ENCODE measurements around the gene ZEB2. TPM values are rescaled to one million over a fixed set of nuclear protein-coding genes. Genes with fewer than 3 reads are reported as not detected.

The ZEB2 gene
- total RNA-seq, 1 donor from 2014 or later = 139 TPM

- Mint-ChIP-seq H3K27me3 (ENCODE audit: unreplicated experiment) (no peaks in the 10 kb centered on the region), H3K36me3 (ENCODE audit: unreplicated experiment) (peaks cover 13% of the 10 kb centered on the region), H3K4me3 (ENCODE audit: unreplicated experiment) (no peak overlapping the region), H3K27ac (ENCODE audit: unreplicated experiment) (peak overlapping the region; percentile 92), H3K9me3 (ENCODE audit: unreplicated experiment) (no peaks in the 10 kb centered on the region), H3K4me1 (ENCODE audit: unreplicated experiment) (peaks cover 87% of the 10 kb centered on the region)
- DNase-seq (ENCODE audit: extremely low spot score, unreplicated experiment) = no peak
- no peak for TF ChIP-seq CTCF (IDR thresholded peaks at IDR 0.05)
Observed at GRCh38 chr2:144454466-144455287, 65.2 kb downstream of the ZEB2 start.

- no peak for DNase-seq (ENCODE audit: extremely low spot score, unreplicated experiment)
- no peak for TF ChIP-seq CTCF (IDR thresholded peaks at IDR 0.05)
- Mint-ChIP-seq H3K4me3 (ENCODE audit: unreplicated experiment) (no peak overlapping the region), H3K27ac (ENCODE audit: unreplicated experiment) (peak overlapping the region; percentile 92), H3K27me3 (ENCODE audit: unreplicated experiment) (no peaks in the 10 kb centered on the region), H3K4me1 (ENCODE audit: unreplicated experiment) (peaks cover 83% of the 10 kb centered on the region), H3K9me3 (ENCODE audit: unreplicated experiment) (no peaks in the 10 kb centered on the region), H3K36me3 (ENCODE audit: unreplicated experiment) (peaks cover 16% of the 10 kb centered on the region)
Observed at GRCh38 chr2:144453486-144454158, 66.3 kb downstream of the ZEB2 start.

- peak overlapping the region; percentile 92 for H3K27ac Mint-ChIP-seq (ENCODE audit: unreplicated experiment)
- peaks cover 81% of the 10 kb centered on the region for H3K4me1 Mint-ChIP-seq (ENCODE audit: unreplicated experiment)
- no peaks in the 10 kb centered on the region for H3K27me3 Mint-ChIP-seq (ENCODE audit: unreplicated experiment)
- H3K9me3 Mint-ChIP-seq (ENCODE audit: unreplicated experiment) = no peaks in the 10 kb centered on the region
- H3K36me3 Mint-ChIP-seq (ENCODE audit: unreplicated experiment) = peaks cover 20% of the 10 kb centered on the region
- peak overlapping the region; percentile 70 for H3K4me3 Mint-ChIP-seq (ENCODE audit: unreplicated experiment)
- no peak for DNase-seq (ENCODE audit: extremely low spot score, unreplicated experiment)
- no peak for TF ChIP-seq CTCF (IDR thresholded peaks at IDR 0.05)
Observed at GRCh38 chr2:144452989-144453336, 67.0 kb downstream of the ZEB2 start.

- peak; percentile 37 for TF ChIP-seq CTCF (IDR thresholded peaks at IDR 0.05)
- peak overlapping the region; percentile 70 for H3K4me3 Mint-ChIP-seq (ENCODE audit: unreplicated experiment)
- no peaks in the 10 kb centered on the region for H3K9me3 Mint-ChIP-seq (ENCODE audit: unreplicated experiment)
- no peak for DNase-seq (ENCODE audit: extremely low spot score, unreplicated experiment)
- H3K4me1 Mint-ChIP-seq (ENCODE audit: unreplicated experiment) = peaks cover 76% of the 10 kb centered on the region
- H3K27me3 Mint-ChIP-seq (ENCODE audit: unreplicated experiment) = no peaks in the 10 kb centered on the region
- peak overlapping the region; percentile 92 for H3K27ac Mint-ChIP-seq (ENCODE audit: unreplicated experiment)
- H3K36me3 Mint-ChIP-seq (ENCODE audit: unreplicated experiment) = peaks cover 20% of the 10 kb centered on the region
Observed at GRCh38 chr2:144452169-144452988, 67.5 kb downstream of the ZEB2 start.
